ENCODE results near the gene FIBCD1.
"Not testable (repeated sequence)": the region's sequence is repeated elsewhere in the genome, so short reads cannot be mapped to it uniquely, and the experiment has no call there.

Gene FIBCD1

GRCh38 chr9:130961511-130962300 lies 22.7 kb upstream of the FIBCD1 start:
- H3K36me3 ChIP-seq (ENCODE audit: control insufficient read depth, insufficient read depth, low read length), result no peaks in the 10 kb centered on the region
- no peak overlapping the region for H3K9ac ChIP-seq (ENCODE audit: low read length)
- peaks cover 13% of the 10 kb centered on the region for H3K9me3 ChIP-seq (ENCODE audit: control insufficient read depth, insufficient read depth, low read depth, low read length)
- H3K27me3 ChIP-seq (ENCODE audit: control insufficient read depth, insufficient read depth, low read length), result no peaks in the 10 kb centered on the region
- H3K27ac ChIP-seq (ENCODE audit: low read depth, low read length), result no peak overlapping the region
- no peak overlapping the region for H3K4me3 ChIP-seq (ENCODE audit: low read depth, low read length)
- peaks cover 8% of the 10 kb centered on the region; the same call in 1 of the 2 replicates for H3K4me1 ChIP-seq (ENCODE audit: control insufficient read depth, insufficient read depth, low read length)

- no peak overlapping the region for H3K4me3 ChIP-seq (ENCODE audit: low read depth, low read length)
- no peaks in the 10 kb centered on the region for H3K36me3 ChIP-seq (ENCODE audit: control insufficient read depth, insufficient read depth, low read length)
- no peak overlapping the region for H3K27ac ChIP-seq (ENCODE audit: low read depth, low read length)
- peaks cover 13% of the 10 kb centered on the region for H3K9me3 ChIP-seq (ENCODE audit: control insufficient read depth, insufficient read depth, low read depth, low read length)
- no peak overlapping the region for H3K9ac ChIP-seq (ENCODE audit: low read length)
- H3K4me1 ChIP-seq (ENCODE audit: control insufficient read depth, insufficient read depth, low read length), result peaks cover 11% of the 10 kb centered on the region; the same call in 1 of the 2 replicates
- H3K27me3 ChIP-seq (ENCODE audit: control insufficient read depth, insufficient read depth, low read length), result no peaks in the 10 kb centered on the region
These were observed 21.7 kb upstream of the FIBCD1 start for GRCh38 chr9:130960522-130961378.

- H3K27me3 ChIP-seq (ENCODE audit: control insufficient read depth, insufficient read depth, low read length), result no peaks in the 10 kb centered on the region
- H3K27ac ChIP-seq (ENCODE audit: low read depth, low read length), result no peak overlapping the region
- peaks cover 13% of the 10 kb centered on the region for H3K9me3 ChIP-seq (ENCODE audit: control insufficient read depth, insufficient read depth, low read depth, low read length)
- no peaks in the 10 kb centered on the region for H3K36me3 ChIP-seq (ENCODE audit: control insufficient read depth, insufficient read depth, low read length)
- H3K4me3 ChIP-seq (ENCODE audit: low read depth, low read length), result no peak overlapping the region
- H3K9ac ChIP-seq (ENCODE audit: low read length), result no peak overlapping the region
- peaks cover 11% of the 10 kb centered on the region; the same call in 1 of the 2 replicates for H3K4me1 ChIP-seq (ENCODE audit: control insufficient read depth, insufficient read depth, low read length)
These were observed 20.8 kb upstream of the FIBCD1 start for GRCh38 chr9:130959809-130960334.

GRCh38 chr9:130958564-130958963 lies 19.5 kb upstream of the FIBCD1 start:
- not testable (repeated sequence) for H3K9me3 ChIP-seq (ENCODE audit: control insufficient read depth, insufficient read depth, low read depth, low read length); H3K9ac ChIP-seq (ENCODE audit: low read length); H3K36me3 ChIP-seq (ENCODE audit: control insufficient read depth, insufficient read depth, low read length); H3K4me3 ChIP-seq (ENCODE audit: low read depth, low read length); H3K27ac ChIP-seq (ENCODE audit: low read depth, low read length); H3K27me3 ChIP-seq (ENCODE audit: control insufficient read depth, insufficient read depth, low read length)
- H3K4me1 ChIP-seq (ENCODE audit: control insufficient read depth, insufficient read depth, low read length), result peaks cover 11% of the 10 kb centered on the region; the same call in 1 of the 2 replicates

GRCh38 chr9:130957451-130958203 lies 18.6 kb upstream of the FIBCD1 start:
- no peaks in the 10 kb centered on the region for H3K36me3 ChIP-seq (ENCODE audit: control insufficient read depth, insufficient read depth, low read length)
- peaks cover 7% of the 10 kb centered on the region; the same call in 1 of the 2 replicates for H3K9me3 ChIP-seq (ENCODE audit: control insufficient read depth, insufficient read depth, low read depth, low read length)
- H3K9ac ChIP-seq (ENCODE audit: low read length), result no peak overlapping the region
- H3K4me1 ChIP-seq (ENCODE audit: control insufficient read depth, insufficient read depth, low read length), result peaks cover 9% of the 10 kb centered on the region; the same call in 1 of the 2 replicates
- H3K4me3 ChIP-seq (ENCODE audit: low read depth, low read length), result no peak overlapping the region
- no peak overlapping the region for H3K27ac ChIP-seq (ENCODE audit: low read depth, low read length)
- H3K27me3 ChIP-seq (ENCODE audit: control insufficient read depth, insufficient read depth, low read length), result no peaks in the 10 kb centered on the region

- H3K9me3 ChIP-seq (ENCODE audit: control insufficient read depth, insufficient read depth, low read depth, low read length), result peaks cover 7% of the 10 kb centered on the region; the same call in 1 of the 2 replicates
- no peak overlapping the region for H3K9ac ChIP-seq (ENCODE audit: low read length)
- no peak overlapping the region for H3K27ac ChIP-seq (ENCODE audit: low read depth, low read length)
- no peaks in the 10 kb centered on the region for H3K27me3 ChIP-seq (ENCODE audit: control insufficient read depth, insufficient read depth, low read length)
- H3K4me1 ChIP-seq (ENCODE audit: control insufficient read depth, insufficient read depth, low read length), result peaks cover 4% of the 10 kb centered on the region; the same call in 1 of the 2 replicates
- H3K36me3 ChIP-seq (ENCODE audit: control insufficient read depth, insufficient read depth, low read length), result no peaks in the 10 kb centered on the region
- no peak overlapping the region for H3K4me3 ChIP-seq (ENCODE audit: low read depth, low read length)
These were observed 17.8 kb upstream of the FIBCD1 start for GRCh38 chr9:130956636-130957450.

GRCh38 chr9:130955947-130956621 lies 17.0 kb upstream of the FIBCD1 start:
- no peaks in the 10 kb centered on the region for H3K36me3 ChIP-seq (ENCODE audit: control insufficient read depth, insufficient read depth, low read length)
- peaks cover 4% of the 10 kb centered on the region; the same call in 1 of the 2 replicates for H3K4me1 ChIP-seq (ENCODE audit: control insufficient read depth, insufficient read depth, low read length)
- H3K27me3 ChIP-seq (ENCODE audit: control insufficient read depth, insufficient read depth, low read length), result no peaks in the 10 kb centered on the region
- H3K4me3 ChIP-seq (ENCODE audit: low read depth, low read length), result no peak overlapping the region
- H3K9ac ChIP-seq (ENCODE audit: low read length), result no peak overlapping the region
- no peak overlapping the region for H3K27ac ChIP-seq (ENCODE audit: low read depth, low read length)
- H3K9me3 ChIP-seq (ENCODE audit: control insufficient read depth, insufficient read depth, low read depth, low read length), result peaks cover 7% of the 10 kb centered on the region; the same call in 1 of the 2 replicates

- H3K4me3 ChIP-seq (ENCODE audit: low read depth, low read length); H3K27me3 ChIP-seq (ENCODE audit: control insufficient read depth, insufficient read depth, low read length); H3K9ac ChIP-seq (ENCODE audit: low read length); H3K27ac ChIP-seq (ENCODE audit: low read depth, low read length); H3K9me3 ChIP-seq (ENCODE audit: control insufficient read depth, insufficient read depth, low read depth, low read length); H3K36me3 ChIP-seq (ENCODE audit: control insufficient read depth, insufficient read depth, low read length); H3K4me1 ChIP-seq (ENCODE audit: control insufficient read depth, insufficient read depth, low read length): not testable (repeated sequence)
These were observed 15.9 kb upstream of the FIBCD1 start for GRCh38 chr9:130954925-130955324.

- Histone ChIP-seq H3K27me3 (ENCODE audit: control insufficient read depth, insufficient read depth, low read length) (peaks cover 6% of the 10 kb centered on the region; the same call in 1 of the 2 replicates), H3K4me1 (ENCODE audit: control insufficient read depth, insufficient read depth, low read length) (peaks cover 4% of the 10 kb centered on the region; the same call in 1 of the 2 replicates), H3K27ac (ENCODE audit: low read depth, low read length) (no peak overlapping the region), H3K36me3 (ENCODE audit: control insufficient read depth, insufficient read depth, low read length) (no peaks in the 10 kb centered on the region), H3K9me3 (ENCODE audit: control insufficient read depth, insufficient read depth, low read depth, low read length) (peaks cover 13% of the 10 kb centered on the region), H3K9ac (ENCODE audit: low read length) (no peak overlapping the region), H3K4me3 (ENCODE audit: low read depth, low read length) (no peak overlapping the region)
These were observed 15.3 kb upstream of the FIBCD1 start for GRCh38 chr9:130954317-130954716.

All from HUES6 (cell line).